Spleen (tissue), 11 donors: ENCODE results near the gene TTLL8. TPM values are rescaled to one million over a fixed set of nuclear protein-coding genes. Genes with fewer than 3 reads are reported as not detected.

Experiments used
- DNase-seq: peaks from one replicate; pipeline ENCODE4 v3.0.0-alpha.2; 2020
- H3K27ac ChIP-seq, 8 donors: fragments of 200-600 bp; sonication (generic) in 7 of 8; 1 replicate in 4 of 8; 2 replicates in 4 of 8; pipeline versions ENCODE4 v1.5.0 to v1.8.0; 2016 to 2021; ENCODE audit warnings: inconsistent platforms in 4 of 8, mild to moderate bottlenecking in 4 of 8, moderate library complexity in 1 of 8
- H3K27me3 ChIP-seq, 7 donors: fragments of 200-600 bp; sonication (generic) in 6 of 7; replicated peaks in 1 of 7; 1 replicate in 4 of 7; 2 replicates in 3 of 7; pipeline versions ENCODE4 v1.5.0 to v1.8.0; 2016 to 2021; ENCODE audit warnings: inconsistent platforms in 3 of 7, mild to moderate bottlenecking in 1 of 7
- H3K36me3 ChIP-seq, 6 donors: fragments of 200-600 bp; sonication (generic) in 5 of 6; 1 replicate in 4 of 6; 2 replicates in 2 of 6; pipeline versions ENCODE4 v1.5.0 to v1.8.0; 2016 to 2021; ENCODE audit warnings: inconsistent platforms in 2 of 6
- H3K4me1 ChIP-seq, 6 donors: fragments of 200-600 bp; sonication (generic) in 5 of 6; 1 replicate in 3 of 6; 2 replicates in 3 of 6; pipeline versions ENCODE4 v1.5.0 to v1.8.0; 2016 to 2021; ENCODE audit warnings: inconsistent platforms in 3 of 6
- H3K4me3 ChIP-seq, 8 donors: fragments of 200-600 bp; sonication (generic) in 7 of 8; 1 replicate in 4 of 8; 2 replicates in 4 of 8; pipeline versions ENCODE4 v1.5.0 to v1.8.0; 2016 to 2021; ENCODE audit warnings: inconsistent platforms in 4 of 8, mild to moderate bottlenecking in 4 of 8, moderate library complexity in 2 of 8
- H3K9me3 ChIP-seq, 8 donors: fragments of 200-600 bp; sonication (generic) in 7 of 8; 1 replicate in 4 of 8; 2 replicates in 4 of 8; pipeline versions ENCODE4 v1.5.0 to v1.8.0; 2016 to 2021; ENCODE audit warnings: inconsistent platforms in 4 of 8
- CTCF ChIP-seq, 11 experiments: fragments of 200-600 bp in 7 of 11; fragments of 450-650 bp in 4 of 11; sonication (generic) in 4 of 11; IDR thresholded peaks in 8 of 11; conservative IDR thresholded peaks in 3 of 11; 1 replicate in 7 of 11; 2 replicates in 4 of 11; pipeline versions ENCODE4 v1.4.0 to v1.8.0; 2016 to 2021; ENCODE audit warnings: antibody characterized with exemption in 11 of 11, inconsistent platforms in 4 of 11, mild to moderate bottlenecking in 1 of 11
- POLR2A ChIP-seq, 3 donors: fragments of 450-650 bp; IDR thresholded peaks; one replicate each; pipeline ENCODE4 v1.5.1; 2017; ENCODE audit warnings: antibody characterized with exemption in 3 of 3, mild to moderate bottlenecking in 1 of 3
- POLR2AphosphoS5 ChIP-seq, 3 donors: sonication (generic); formaldehyde crosslinking; IDR thresholded peaks; one replicate each; pipeline ENCODE4 v1.5.1; 2017; ENCODE audit warnings: antibody characterized with exemption in 3 of 3
- WGBS, 5 donors: extraction: QIAGEN DNeasy Blood & Tissue Kit in 3 of 5; methylation state at CpG; one replicate each; pipeline versions ENCODE4 v1.1.5 to v1.1.7; 2013 to 2018; 5-methylcytosine and 5-hydroxymethylcytosine counted together
- intact Hi-C: fragments of 100-400 bp; cut with DNase I; formaldehyde crosslinking; loops from one replicate; pipeline ENCODE4 v1.15.0; 2023; ENCODE audit warnings: low total_unique reads
- polyA plus RNA-seq, 3 donors: library from polyadenylated mRNA; stranded (reverse); fragments of 200-250 nt; gene quantifications; one replicate each; pipeline ENCODE4 v1.2.1, GENCODE V29; 2013
- total RNA-seq, 7 donors: library from RNA; depleted of rRNA in 3 of 7; stranded (reverse); fragments of >200 nt in 3 of 7; fragmentation: NEBNext Ultra II Directional in 4 of 7; extraction: Animal tissue kit (Norgen Biotek cat#: 25700) in 4 of 7; gene quantifications; one replicate each; pipeline versions ENCODE4 v1.1.0 to v1.2.1, GENCODE V29; 2016 to 2021
- donor health status: healthy with polysubstance abuse.
- donor health status: DM: no; HTN: no; CAD: no; lungs with moderate emphysema.
- donor health status: DM: no; HTN: no; CAD: no.
- donor health status: Bipolar disorder and iron deficiency.
- donor health status: healthy.
- donor health status: DM: no; HTN: no; CAD: no.
- donor health status: DM: yes; HTN: yes; CAD: no.

The TTLL8 gene
- total and polyA plus RNA-seq, 10 donors, result not detected

DNA sequence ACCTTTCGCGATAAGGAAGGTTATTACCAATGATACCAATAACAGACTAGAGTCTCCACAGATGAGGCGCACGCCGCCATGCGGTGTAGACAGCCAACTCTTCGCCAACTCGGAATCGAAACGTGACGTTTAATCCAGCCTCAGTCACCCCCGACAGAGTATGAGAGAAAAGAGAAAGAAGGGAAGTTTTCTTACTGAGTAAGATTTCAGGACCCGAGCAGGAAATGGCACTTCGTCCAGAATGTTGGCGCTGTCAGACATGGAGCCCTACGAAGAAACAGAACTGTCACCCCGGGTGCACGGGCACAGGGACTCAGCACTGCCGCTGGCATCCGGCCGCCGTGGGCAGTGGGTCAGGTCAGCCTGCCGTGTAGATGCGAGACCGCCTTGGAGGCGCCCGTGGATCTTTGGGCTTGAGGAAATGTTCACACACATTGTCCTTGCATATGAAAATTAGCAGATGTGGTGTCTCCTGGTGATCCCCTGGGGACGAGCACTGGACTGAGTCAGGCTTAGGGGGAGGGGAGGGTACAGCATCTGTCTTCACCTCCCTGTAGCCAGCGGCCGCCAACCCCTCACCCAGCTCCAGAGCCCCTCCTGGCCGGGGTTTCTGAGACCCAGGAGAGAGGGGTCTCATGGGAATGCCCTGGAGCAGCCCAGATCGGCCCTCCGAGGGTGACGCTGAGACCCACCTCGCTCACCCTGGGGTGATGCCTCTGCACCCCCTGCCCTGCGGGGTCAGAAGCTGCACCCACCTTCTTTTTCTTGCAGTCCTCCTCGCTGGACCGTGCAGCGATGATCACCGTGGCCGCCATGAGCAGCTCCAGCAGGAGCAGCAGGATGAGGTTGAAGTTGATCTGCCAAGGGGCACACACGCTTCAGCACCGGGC lies 18.8 kb upstream of the TTLL8 start:
- Histone ChIP-seq H3K4me1 (no peaks in the 10 kb centered on the region), H3K9me3 (no peaks in the 10 kb centered on the region), H3K27ac (no peak overlapping the region), H3K27me3 (peaks cover 0 to 25% (median 4%) of the 10 kb centered on the region in 7 donors), H3K36me3 (peaks cover 0 to 17% (median 0%) of the 10 kb centered on the region in 6 donors), H3K4me3 (no peak overlapping the region)
- 80 to 88% (median 84%) methylated on average over 36 to 43 of the region's 43 CpGs for WGBS, 5 donors
- TF ChIP-seq POLR2A (IDR thresholded peaks at IDR 0.05) (no peak), POLR2AphosphoS5 (IDR thresholded peaks at IDR 0.05) (no peak), CTCF (IDR thresholded peaks at IDR 0.05 in 8 of 11, conservative IDR thresholded peaks at IDR 0.05 in 3 of 11) (no peak)
- intact Hi-C loops, result no loop called here
- peak; percentile 61 for DNase-seq

DNA sequence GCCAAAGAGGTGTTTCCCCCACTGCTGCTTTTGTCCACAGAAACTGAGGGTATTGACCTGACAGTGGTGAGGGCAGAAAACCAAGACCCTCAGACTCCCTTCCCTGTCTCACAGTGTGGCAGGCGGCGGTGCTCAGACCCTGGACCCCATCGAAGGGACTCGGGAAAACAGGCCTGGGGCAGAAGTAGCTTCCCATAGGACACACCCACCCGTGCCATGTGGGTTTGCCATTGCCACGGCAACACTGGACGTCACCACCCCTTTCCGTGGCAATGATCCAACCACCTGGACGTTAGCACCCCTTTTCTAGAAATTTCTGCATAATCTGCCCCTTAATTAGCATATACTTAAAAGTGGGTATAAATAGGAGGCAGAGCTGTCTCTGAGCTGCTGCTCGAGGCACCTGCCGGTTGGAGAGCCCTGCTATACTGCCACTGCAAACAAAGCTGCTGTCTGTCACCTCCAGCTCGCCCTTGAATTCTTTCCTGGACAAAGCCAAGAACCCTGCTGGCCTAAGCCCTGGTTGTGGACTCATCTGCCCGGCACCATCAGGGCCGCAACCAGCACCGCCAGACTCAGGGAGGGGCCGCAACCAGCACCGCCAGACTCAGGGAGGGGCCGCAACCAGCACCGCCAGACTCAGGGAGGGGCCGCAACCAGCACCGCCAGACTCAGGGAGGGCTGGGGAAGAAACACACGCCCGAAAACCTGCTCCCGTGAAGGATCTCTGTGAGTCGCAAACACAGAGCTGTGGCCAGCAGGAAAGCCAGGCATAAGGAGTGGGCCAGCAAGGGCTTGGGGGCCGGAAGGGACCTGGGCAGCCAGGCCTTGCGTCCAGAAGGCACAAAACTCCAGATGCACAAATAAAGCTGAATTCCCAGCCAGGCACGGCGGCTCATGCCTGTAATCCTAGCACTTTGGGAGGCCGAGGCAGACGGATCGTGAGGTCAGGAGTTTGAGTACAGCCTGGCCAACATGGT lies 16.7 kb upstream of the TTLL8 start:
- TF ChIP-seq POLR2AphosphoS5 (IDR thresholded peaks at IDR 0.05), result no peak
- TF ChIP-seq POLR2A (IDR thresholded peaks at IDR 0.05), result no peak
- no peak for TF ChIP-seq CTCF (IDR thresholded peaks at IDR 0.05 in 8 of 11, conservative IDR thresholded peaks at IDR 0.05 in 3 of 11)
- 82 to 91% (median 88%) methylated on average over 26 to 32 of the region's 32 CpGs for WGBS, 5 donors
- peaks cover 0 to 22% (median 0%) of the 10 kb centered on the region in 6 donors for H3K36me3 ChIP-seq
- intact Hi-C loops, result no loop called here
- no peak overlapping the region for H3K4me3 ChIP-seq
- H3K27me3 ChIP-seq, result peaks cover 0 to 26% (median 0%) of the 10 kb centered on the region in 7 donors
- H3K4me1 ChIP-seq, result no peaks in the 10 kb centered on the region
- no peaks in the 10 kb centered on the region for H3K9me3 ChIP-seq
- DNase-seq, result peak; percentile 38
- no peak overlapping the region for H3K27ac ChIP-seq

DNA sequence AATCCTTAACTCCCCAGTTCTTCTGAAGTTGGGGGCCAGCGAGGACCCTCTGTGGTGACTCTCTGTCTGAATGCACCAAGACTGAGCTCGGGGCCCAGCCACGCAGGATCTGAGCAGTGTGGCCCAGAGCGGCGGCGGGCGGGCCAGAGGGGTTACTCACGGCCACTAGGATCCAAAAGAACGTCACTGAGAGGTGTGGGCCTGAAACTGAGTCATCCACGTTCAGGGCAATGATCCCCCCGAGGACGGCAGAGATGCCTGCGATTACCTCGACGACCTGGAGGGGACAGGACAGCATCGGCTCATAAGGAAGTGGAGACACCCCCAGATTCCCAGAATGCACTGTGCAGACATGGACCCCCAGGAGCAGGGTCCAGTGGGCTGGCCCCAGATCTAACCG lies 16.0 kb upstream of the TTLL8 start:
- Histone ChIP-seq H3K27ac (no peak overlapping the region), H3K36me3 (peaks cover 0 to 22% (median 0%) of the 10 kb centered on the region in 6 donors), H3K4me3 (no peak overlapping the region), H3K9me3 (no peaks in the 10 kb centered on the region), H3K4me1 (no peaks in the 10 kb centered on the region), H3K27me3 (peaks cover 0 to 26% (median 0%) of the 10 kb centered on the region in 7 donors)
- WGBS, 5 donors, result 82 to 93% (median 84%) methylated on average over 16 to 17 of the region's 17 CpGs
- TF ChIP-seq CTCF (IDR thresholded peaks at IDR 0.05 in 8 of 11, conservative IDR thresholded peaks at IDR 0.05 in 3 of 11), result no peak
- TF ChIP-seq POLR2AphosphoS5 (IDR thresholded peaks at IDR 0.05), result no peak
- TF ChIP-seq POLR2A (IDR thresholded peaks at IDR 0.05), result no peak
- intact Hi-C loops, result no loop called here
- peak; percentile 36 for DNase-seq
